ENCODE results near the gene GALNT7.
"Not testable (repeated sequence)": the region's sequence is repeated elsewhere in the genome, so short reads cannot be mapped to it uniquely, and the experiment has no call there.

The GALNT7 gene

DNA sequence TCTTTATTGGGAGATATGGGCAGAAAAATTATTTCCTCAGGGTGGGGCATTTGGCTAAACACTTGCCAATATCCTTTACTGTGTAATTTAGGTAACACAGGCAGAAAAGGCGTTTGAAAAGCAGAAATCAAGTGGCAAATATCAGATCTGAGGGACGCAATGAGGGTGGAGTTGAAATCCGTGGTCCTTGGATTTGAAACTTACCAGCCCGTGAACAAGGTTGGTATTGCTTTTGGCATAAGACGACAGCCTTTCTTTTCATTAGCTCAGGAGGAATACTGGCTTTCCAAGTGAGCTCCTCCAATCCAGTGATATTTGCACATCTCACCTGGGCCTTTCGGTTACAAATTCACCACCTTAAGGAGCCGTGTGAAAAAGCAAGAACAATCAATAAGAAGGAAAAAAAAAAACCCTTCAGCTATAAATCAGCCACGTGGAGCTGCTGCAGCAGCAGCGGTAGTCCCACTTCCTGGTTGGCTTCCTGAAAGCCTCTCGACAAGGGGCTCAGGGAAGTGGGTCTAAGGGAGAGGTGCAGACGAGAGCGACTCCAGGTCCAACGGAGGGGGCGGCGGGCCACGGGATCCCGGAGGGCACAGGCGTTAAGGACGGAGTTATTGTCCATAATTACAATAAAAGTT lies 734 bp upstream of the GALNT7 start:
- DNase-seq (ENCODE audit: low read depth in 2 of 2), result peak in 1 of 2 donors; percentile 8

GRCh38 chr4:173169178-173169427 lies 492 bp downstream of the GALNT7 start:
- DNase-seq (ENCODE audit: low read depth in 2 of 2), result no peak

DNA sequence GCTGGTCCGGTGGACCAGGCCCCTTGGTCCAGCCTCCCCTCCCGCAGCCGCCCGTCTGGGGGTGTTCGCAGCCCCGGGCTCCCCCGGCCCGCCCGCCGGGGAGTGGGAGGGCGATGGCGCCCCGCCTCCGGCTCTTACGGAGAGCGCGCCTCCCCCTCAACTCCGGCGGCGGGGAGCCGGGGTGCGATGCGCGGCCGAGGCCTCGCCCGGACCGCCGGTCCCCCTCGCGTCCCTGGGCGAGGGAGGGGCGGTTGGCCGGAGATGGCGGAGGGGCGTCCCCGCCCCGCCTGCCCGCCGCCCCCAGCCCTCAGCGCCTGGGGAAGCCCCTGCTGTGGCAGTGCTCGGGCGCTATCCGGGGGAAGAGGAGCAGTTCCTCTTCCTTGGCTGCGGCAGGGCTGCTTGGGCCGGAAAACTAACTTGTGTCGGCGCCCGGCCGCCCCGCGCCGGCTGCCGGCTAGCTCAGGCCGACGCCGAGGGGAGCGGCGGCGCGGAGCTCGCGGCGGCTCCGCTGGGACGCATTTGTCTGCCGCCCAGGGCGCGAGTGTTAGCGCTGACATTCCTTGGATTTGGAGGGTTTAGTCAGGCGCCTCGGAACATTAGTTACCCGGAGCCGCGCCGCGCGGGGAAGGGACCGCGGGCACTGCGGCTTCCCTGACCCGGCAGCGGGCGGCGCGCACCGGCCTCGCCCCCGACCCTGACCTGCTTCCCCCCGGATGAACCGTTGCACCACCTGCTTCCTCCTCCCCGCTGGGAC lies 994 bp downstream of the GALNT7 start:
- DNase-seq (ENCODE audit: low read depth in 2 of 2), result peak; percentile 21 to 54

- no peak for DNase-seq (ENCODE audit: low read depth in 2 of 2)
Observed at GRCh38 chr4:173170182-173170778, 1.7 kb downstream of the GALNT7 start.

GRCh38 chr4:173171098-173171497 lies 2.5 kb downstream of the GALNT7 start:
- no peak for DNase-seq (ENCODE audit: low read depth in 2 of 2)

GRCh38 chr4:173171987-173172386 lies 3.4 kb downstream of the GALNT7 start:
- no peak for DNase-seq (ENCODE audit: low read depth in 2 of 2)

GRCh38 chr4:173174184-173174583 lies 5.6 kb downstream of the GALNT7 start:
- DNase-seq (ENCODE audit: low read depth in 2 of 2), result no peak

GRCh38 chr4:173174594-173175012 lies 6.0 kb downstream of the GALNT7 start:
- DNase-seq (ENCODE audit: low read depth in 2 of 2), result no peak

DNA sequence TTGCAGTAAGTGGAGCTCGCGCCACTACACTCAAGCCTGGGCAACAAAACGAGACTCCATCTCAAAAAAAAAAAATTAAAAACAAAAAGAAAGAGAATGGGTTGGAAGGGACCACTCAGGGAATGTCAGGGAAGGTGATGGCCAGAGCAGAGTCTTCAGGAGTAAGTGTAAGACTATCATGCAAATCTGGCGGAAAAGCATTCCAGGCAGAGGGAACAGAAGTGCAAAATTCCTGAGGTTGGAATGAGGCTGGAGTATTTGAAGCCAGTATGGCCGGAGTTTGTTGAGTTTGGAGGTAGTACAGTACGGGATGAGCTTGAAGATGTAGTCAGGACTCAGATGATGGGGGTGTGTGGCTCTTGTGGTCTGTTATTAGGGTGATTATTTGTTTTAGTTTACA lies 7.4 kb downstream of the GALNT7 start:
- DNase-seq (ENCODE audit: low read depth in 2 of 2), result no peak

GRCh38 chr4:173177232-173177631 lies 8.6 kb downstream of the GALNT7 start:
- no peak for DNase-seq (ENCODE audit: low read depth in 2 of 2)

DNA sequence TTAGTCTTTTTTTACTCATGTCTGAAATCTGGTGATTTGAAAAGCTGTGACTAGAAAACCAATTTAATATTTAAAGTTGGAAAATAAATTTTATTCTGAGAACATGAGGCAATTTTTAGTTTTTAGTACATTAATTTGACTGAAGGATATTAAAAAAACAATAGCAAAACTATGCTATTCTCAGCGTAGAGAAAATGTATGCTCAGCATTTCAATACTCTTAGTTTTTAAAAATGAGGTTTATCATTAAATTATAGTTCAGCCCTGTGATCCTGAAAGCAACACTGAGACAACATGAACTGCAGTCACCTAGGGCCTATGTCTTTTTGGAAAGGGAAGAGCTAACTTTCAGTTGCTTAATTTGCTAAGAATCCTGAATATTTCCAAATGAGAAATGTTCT lies 9.5 kb downstream of the GALNT7 start:
- no peak for DNase-seq (ENCODE audit: low read depth in 2 of 2)

- DNase-seq (ENCODE audit: low read depth in 2 of 2), result no peak
Observed at GRCh38 chr4:173181848-173182247, 13.2 kb downstream of the GALNT7 start.

- no peak for DNase-seq (ENCODE audit: low read depth in 2 of 2)
Observed at GRCh38 chr4:173182403-173182802, 13.8 kb downstream of the GALNT7 start.

- DNase-seq (ENCODE audit: low read depth in 2 of 2), result not testable (repeated sequence)
Observed at GRCh38 chr4:173183659-173184247, 15.1 kb downstream of the GALNT7 start.

DNA sequence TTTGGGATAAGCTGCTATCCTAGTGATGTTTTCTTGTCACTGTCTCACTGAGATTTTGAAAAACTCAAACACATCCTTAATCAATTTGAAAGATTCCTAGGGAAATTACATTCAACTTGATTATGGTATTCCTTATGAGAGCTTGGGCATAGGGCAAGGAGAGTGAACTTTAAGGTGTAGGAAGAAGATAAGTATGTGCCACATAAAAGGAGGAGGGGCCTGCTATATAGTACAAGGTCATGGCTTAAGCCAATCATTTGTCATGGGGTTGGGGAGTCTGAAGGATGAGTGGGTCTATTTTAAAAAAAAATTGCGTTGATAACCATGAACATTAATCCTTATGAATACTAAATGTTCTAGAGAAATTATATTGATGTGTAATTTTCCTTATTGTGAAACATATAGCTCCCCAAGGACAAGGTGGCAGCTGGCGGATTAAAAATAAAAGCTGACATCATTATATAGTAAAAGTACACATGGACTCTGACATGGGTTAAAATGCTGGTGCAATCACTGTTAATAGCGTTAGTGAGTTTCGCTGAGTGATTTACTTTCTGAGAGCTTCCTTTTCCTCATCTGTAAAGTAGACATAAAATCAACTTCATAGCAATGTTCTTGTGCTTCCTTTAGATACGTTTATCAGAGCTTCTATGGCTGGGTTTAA lies 17.4 kb downstream of the GALNT7 start:
- no peak for DNase-seq (ENCODE audit: low read depth in 2 of 2)

DNA sequence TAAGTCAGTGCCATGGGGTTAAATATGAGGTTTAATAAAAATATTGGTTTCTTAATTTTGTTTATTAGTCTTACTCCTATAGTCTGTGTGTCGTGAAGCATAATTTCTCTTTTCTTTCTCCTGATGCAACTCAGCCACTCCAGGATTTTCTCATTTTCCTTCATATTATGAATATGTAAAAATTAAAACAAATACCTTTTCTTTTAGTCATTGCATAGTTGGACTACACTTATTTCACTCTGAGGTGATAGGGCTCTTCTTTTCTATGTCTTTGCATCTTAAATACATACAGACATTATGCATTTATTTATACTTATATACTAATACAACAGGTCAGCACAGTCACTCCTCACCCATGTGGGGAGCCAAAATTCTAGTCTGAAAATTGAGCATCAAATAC lies 19.1 kb downstream of the GALNT7 start:
- no peak for DNase-seq (ENCODE audit: low read depth in 2 of 2)

GRCh38 chr4:173188648-173189047 lies 20.0 kb downstream of the GALNT7 start:
- DNase-seq (ENCODE audit: low read depth in 2 of 2), result no peak

GRCh38 chr4:173189117-173189693 lies 20.6 kb downstream of the GALNT7 start:
- DNase-seq (ENCODE audit: low read depth in 2 of 2), result no peak

GRCh38 chr4:173191623-173192041 lies 23.0 kb downstream of the GALNT7 start:
- no peak for DNase-seq (ENCODE audit: low read depth in 2 of 2)

- DNase-seq (ENCODE audit: low read depth in 2 of 2), result no peak
Observed at GRCh38 chr4:173192375-173193162, 24.0 kb downstream of the GALNT7 start.

- no peak for DNase-seq (ENCODE audit: low read depth in 2 of 2)
Observed at GRCh38 chr4:173194157-173194556, 25.5 kb downstream of the GALNT7 start.
